GM12801 (cell line): ENCODE data around the gene CHD9.

ENCODE experiments used
- TF ChIP-seq, protein P1 (sequence below): IDR thresholded peaks from one replicate; pipeline ENCODE4 v1.5.1; 2011; ENCODE audit warnings: control low read depth; ENCODE audit not compliant: insufficient read length; ENCODE audit errors: extremely low read depth

The CHD9 gene, protein sequence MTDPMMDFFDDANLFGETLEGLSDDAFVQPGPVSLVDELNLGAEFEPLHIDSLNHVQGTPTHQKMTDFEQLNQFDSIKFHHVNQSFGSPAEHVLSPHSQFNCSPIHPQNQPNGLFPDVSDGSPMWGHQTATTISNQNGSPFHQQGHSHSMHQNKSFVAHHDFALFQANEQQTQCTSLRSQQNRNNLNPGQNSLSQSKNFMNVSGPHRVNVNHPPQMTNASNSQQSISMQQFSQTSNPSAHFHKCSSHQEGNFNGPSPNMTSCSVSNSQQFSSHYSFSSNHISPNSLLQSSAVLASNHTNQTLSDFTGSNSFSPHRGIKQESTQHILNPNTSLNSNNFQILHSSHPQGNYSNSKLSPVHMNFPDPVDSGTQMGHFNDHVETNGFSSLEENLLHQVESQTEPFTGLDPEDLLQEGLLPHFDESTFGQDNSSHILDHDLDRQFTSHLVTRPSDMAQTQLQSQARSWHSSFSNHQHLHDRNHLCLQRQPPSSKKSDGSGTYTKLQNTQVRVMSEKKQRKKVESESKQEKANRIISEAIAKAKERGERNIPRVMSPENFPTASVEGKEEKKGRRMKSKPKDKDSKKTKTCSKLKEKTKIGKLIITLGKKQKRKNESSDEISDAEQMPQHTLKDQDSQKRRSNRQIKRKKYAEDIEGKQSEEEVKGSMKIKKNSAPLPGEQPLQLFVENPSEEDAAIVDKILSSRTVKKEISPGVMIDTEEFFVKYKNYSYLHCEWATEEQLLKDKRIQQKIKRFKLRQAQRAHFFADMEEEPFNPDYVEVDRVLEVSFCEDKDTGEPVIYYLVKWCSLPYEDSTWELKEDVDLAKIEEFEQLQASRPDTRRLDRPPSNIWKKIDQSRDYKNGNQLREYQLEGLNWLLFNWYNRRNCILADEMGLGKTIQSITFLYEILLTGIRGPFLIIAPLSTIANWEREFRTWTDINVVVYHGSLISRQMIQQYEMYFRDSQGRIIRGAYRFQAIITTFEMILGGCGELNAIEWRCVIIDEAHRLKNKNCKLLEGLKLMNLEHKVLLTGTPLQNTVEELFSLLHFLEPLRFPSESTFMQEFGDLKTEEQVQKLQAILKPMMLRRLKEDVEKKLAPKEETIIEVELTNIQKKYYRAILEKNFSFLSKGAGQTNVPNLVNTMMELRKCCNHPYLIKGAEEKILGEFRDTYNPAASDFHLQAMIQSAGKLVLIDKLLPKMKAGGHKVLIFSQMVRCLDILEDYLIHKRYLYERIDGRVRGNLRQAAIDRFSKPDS (N-terminal part only)

DNA sequence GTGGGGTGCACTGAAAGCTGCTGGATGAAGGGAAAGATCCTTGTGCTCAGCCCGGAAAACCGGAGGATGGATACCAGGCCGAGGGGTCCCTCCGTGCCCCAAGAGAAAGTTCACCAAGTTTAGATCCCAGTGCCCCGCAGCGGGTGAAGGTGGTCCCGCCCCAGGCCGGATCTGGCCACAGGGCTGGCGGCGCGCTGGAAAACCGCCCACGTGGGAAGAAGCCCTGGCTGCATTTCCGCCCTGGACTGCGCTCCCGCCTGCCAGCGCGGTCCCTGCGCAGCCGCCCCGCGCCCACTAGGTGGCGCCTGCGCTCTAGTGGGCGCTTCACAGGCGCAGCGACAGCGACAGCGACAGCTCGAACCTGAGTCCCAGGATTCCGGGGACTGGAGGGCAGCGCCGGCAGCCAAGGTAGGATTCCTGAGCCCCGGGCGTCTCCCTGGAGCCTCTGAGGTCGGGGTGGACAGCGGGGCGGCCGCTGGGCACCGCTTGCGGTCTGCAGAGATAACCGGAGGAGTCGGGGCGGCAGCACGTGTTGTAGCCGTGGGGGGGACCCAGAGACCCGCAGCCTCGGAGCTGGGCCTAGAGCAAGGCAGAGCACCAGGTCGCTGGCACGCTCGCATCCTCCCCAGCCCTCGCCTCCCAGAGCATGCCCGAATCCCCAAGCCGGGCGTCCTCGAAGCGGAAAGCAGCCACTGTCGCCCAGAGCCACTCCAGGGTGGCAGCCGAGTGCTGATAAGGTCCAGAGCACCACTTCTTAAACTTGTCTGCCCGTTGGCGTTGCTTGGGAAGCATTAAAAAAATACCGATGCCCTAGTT lies at the start of gene CHD9:
TSS of gene CHD9 (plus strand) at position 322 of the 816 bp plus-strand sequence. CDS start 101,099 bp downstream, outside the sequence.
- TF ChIP-seq, protein P1, sequence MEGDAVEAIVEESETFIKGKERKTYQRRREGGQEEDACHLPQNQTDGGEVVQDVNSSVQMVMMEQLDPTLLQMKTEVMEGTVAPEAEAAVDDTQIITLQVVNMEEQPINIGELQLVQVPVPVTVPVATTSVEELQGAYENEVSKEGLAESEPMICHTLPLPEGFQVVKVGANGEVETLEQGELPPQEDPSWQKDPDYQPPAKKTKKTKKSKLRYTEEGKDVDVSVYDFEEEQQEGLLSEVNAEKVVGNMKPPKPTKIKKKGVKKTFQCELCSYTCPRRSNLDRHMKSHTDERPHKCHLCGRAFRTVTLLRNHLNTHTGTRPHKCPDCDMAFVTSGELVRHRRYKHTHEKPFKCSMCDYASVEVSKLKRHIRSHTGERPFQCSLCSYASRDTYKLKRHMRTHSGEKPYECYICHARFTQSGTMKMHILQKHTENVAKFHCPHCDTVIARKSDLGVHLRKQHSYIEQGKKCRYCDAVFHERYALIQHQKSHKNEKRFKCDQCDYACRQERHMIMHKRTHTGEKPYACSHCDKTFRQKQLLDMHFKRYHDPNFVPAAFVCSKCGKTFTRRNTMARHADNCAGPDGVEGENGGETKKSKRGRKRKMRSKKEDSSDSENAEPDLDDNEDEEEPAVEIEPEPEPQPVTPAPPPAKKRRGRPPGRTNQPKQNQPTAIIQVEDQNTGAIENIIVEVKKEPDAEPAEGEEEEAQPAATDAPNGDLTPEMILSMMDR: no peak

DNA sequence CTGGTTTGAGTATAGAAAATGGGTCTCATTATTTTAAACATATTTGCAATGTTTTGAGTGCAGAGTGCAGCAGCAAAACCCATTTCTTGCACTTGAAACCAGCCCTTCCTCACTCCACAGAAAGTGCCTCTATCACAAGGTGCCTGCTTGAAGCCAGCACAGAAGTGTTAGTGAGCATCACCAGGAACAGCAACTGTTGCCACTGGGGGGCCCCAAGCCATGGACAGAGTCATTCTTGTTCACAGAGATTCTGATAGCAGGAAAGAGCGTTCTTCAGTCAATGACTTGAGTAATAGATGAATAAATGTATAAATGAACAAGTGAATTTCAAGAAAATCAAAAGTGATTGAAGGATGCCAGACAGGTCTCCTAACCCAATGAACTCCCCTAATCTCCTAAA lies 47.7 kb upstream of the CHD9 start:
- TF ChIP-seq, protein P1: no peak

DNA sequence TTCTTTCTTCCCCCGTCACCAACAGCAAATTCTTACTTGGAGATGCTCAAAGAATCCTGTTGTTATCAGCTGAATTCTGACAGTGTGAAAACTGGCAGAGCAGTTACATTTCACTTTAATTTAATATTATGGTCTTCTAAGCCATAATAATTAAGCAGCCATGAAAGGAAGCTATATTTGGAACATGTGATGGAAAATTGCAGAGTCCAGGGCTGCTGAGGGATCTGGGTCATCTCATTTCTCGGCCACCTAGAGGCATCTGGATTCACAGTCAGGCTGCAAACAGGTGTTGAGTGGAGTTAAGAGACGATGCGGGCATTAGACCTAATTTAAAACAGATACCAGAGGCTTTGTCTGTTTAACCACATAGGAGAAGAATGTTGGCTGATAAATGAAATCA lies 40.5 kb upstream of the CHD9 start:
- TF ChIP-seq, protein P1: no peak

DNA sequence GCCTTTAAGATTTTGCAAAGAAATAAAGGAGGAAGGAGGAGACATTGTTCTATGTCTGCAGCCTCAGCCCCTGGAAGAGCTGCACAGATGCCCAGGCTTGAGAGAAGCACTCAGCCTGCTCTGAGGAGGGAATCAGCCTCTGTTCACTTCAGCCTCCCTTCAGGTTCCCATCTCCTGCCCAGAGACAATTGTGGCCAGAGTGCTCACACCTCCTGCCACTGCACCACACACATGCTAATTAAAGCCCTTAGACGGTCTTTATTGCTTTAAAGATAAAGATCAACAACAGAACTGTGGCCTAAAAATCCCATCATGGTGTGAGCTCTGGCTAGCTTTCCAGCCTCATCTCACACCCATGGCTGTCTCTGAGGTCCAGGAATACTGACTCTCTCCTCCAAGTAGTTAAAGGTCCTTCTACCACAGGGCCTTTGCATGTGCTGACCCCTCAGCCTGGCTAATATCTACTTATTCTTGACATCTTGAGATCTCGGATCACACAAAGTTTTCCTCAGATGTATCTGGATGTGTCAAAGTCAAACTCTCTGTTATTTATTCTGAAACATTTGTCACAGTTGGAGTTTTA lies 35.9 kb upstream of the CHD9 start:
- TF ChIP-seq, protein P1: no peak

DNA sequence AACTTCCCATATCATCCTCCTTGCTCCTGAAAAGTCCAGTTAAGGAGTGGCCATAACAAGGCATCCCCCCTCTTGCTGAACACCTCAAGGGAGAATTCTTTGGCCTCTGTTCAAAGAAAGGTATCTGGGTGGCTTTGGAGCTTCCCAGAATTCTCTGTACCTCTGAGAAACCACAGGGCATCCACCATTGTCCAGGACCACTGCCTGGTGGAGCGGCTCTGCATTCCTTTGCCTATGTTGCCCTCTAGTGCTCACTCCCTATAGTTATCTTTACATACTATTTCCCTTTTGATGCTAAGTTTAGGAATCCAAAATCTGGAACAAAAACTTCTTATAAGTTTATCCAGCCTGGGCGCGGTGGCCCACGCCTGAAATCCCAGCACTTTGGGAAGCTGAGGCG lies 32.4 kb upstream of the CHD9 start:
- TF ChIP-seq, protein P1: no peak

DNA sequence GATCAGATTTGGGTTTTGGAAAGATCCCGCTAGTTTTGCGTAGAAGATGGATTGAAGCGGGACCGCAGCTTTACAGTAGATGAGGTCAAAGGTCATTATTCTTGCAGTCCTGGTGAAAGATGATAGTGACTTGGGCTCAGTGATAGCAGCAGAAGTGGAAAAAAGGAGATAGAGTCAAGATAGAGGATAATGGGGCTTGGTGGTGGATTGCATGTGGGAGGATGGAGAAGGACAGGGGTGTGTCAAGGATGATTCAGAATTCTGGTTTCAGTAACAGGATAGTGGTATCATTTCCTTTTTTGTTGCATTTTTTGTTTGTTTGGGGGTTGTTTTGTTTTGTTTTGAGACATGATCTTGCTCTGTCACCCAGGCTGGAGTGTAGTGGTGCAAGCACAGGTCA lies 30.7 kb upstream of the CHD9 start:
- TF ChIP-seq, protein P1: no peak
